Right lobe of liver (tissue), 4 donors: ENCODE measurements around the gene ADARB1.

Experiments
- CTCF ChIP-seq, 4 donors: fragments of 200-600 bp in 3 of 4; fragments of 450-650 bp in 1 of 4; IDR thresholded peaks; one replicate each; pipeline versions ENCODE4 v1.5.1 to v1.8.0; 2016 to 2022; ENCODE audit warnings: antibody characterized with exemption in 4 of 4, mild to moderate bottlenecking in 2 of 4
- POLR2A ChIP-seq: fragments of 450-650 bp; IDR thresholded peaks from one replicate; pipeline ENCODE4 v1.6.1; 2017; ENCODE audit warnings: antibody characterized with exemption, mild to moderate bottlenecking
- donor health status: DM: no; HTN: no; CAD: no.
- donor health status: DM: no; HTN: no; CAD: no.
- donor health status: DM: no; HTN: yes; CAD: no.

- TF ChIP-seq CTCF (IDR thresholded peaks at IDR 0.05) (no peak), POLR2A (no peak)
Measured at GRCh38 chr21:45032332-45032731, 42.0 kb upstream of the ADARB1 start.
